Medulla oblongata (tissue), 1 donor: ENCODE data around the gene BCR.
A peak's percentile ranks its signal among the peaks of the same experiment; 100 is the strongest.

Experiments used
- DNase-seq: peaks from one replicate; pipeline ENCODE4 v3.0.0-alpha.2; 2015; ENCODE audit errors: extremely low spot score

Gene BCR

DNA sequence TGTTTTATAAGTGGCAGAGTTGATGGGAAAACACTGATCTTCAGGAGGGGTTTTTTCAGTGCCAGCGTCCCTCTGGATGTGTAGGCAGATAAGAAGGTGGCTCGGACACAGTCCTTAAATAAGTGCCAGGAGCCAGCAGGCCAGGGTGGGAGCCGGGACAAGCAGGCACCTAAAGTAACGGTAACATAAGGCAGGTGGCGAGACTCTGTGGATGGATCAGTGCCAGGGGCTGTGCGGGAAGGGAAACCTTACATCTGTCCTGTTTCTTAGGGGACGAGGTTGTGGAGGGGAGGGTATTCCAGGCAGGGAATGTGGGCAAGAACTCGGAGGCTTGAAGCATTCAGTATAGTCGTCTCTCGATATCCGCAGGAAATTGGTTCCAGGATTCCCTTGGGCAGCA, 15.9 kb downstream of the BCR start:
- DNase-seq = no peak

DNA sequence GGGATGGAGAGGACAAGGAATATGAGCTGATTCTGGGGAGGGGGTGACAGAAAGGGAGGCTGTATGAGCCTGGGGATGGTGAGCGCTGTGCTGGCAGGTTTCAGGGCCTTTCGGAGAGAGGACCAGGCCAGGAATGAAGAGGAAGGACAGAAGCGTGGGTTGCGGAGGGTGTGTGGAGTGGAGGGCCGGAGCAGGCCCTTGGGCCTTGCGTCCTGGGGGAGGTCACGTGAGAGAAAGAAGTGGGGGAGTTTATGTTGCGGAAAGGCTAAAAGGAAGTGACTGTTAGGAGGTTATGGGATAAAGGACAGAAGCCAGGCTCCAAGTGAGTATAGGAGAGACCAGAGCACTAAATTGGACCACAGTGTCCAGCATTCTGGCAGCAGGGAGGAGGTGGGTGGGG, 17.5 kb downstream of the BCR start:
- DNase-seq = no peak

DNA sequence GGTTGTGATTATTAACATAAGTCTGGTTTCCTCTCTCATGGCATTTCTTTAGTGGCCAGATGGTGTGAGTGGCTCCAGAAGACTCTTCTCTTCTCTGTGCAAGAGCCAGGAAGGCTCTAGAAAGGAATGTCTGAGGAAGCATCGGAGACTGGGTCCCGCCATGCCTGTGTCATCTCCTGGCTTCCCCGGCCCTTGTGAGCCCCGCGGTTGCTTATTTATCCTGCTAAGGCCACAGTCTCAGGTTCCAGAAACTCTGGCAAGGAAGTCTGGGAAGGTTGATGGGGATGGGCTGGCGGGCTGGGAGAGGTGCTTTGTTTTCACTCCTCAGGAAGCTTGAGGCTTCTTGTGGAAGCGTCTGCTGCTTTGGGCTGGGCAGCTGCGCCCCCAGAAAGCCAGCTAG, 18.9 kb downstream of the BCR start:
- no peak for DNase-seq

DNA sequence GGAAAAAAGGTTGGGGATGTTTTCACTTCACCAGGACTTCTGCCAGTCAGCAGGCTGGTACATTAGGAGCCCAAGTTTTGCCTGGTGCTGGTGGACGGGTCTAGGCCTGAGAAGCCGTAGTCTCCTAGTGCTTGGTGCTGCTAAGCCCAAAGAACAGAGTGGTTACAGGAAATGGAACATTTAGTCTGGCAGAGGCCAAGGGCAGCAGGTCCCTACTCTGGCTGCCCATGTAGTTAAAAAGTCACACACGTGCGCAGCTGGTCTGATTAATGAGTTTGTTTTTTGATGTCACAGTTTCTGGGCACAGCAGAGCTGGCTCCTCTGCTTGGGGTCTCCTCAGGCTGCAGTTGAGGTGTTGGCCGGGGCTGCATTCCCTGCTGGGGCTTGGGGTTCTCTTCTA, 20.6 kb downstream of the BCR start:
- no peak for DNase-seq

DNA sequence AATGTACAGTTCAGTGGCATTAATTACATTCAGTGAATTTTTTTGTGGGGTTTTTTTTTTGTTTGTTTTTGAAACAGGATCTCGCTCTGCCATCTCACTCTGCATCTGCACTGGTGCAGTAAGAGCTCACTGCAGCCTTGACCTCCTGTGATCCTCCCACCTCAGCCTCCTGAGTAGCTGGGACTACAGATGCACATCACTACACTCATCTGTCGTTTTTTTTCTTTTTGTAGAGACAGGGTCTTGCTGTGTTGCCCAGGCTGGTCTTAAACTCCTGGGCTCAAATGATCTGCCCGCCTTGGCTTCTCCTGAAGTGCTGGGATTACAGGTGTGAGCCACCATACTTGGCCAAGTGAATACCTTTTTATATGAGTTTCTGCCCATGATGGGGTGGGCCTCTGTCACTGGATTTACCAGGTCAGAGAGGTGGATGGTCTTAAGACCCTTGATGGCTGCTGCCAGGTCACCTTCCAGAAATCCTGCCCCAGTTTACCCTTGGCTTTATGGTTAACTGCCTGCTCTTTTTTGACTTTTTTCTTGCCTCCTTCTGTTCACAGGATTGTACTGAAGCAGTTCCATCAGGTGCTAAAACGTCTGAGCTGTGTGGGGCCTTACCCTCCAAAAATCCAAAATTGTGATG, 22.6 kb downstream of the BCR start:
- DNase-seq = no peak

DNA sequence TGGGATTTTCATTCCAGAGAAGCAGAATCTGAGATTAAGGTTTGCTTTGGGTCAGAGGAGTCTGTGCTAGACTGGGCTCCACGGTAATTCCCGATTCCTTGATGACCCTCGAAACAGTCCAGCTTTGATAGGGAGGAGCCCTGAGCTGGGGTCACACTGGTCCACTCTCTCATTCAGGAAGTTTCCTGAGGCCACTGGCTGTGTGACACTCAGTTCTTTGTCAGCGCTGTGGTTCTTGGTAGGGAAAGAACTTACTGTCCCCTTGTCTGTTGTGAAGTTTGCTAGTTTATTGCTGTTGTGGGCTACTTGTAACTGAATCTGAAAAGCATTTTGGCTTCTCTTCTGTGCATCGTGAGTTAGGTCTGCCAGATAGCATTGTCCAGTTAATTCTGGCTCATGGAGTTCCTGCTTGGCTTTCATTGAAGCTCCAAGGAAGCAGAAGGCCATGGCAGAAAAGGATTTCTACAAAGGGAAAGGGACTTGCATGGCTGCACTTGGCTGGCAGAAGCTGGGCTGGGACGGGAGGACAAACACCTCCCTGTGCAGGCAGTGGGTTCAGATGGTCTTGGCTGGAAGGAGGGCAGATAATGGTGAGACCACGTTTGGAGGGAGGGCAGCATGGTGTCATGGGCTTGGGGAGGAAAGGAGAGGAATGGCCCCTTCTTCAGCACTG, 23.3 kb downstream of the BCR start:
- DNase-seq = peak; percentile 77

DNA sequence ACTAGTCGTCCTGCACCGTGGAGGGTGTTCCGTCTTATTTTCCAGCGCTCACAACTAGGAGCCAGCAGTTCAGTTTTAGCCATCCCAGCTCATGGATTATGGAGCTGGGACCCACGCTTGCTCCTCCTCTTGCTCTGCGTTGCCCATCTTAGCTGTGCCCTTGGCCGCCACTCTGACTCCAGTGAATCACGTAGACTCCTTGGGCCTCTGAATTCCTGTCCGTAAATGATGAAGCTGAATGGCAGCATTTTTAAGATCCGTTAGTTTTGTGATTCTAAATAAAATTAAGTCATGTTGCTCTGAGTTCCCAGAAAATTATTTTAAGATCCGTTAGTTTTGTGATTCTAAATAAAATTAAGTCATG, 23.8 kb downstream of the BCR start:
- DNase-seq = no peak

DNA sequence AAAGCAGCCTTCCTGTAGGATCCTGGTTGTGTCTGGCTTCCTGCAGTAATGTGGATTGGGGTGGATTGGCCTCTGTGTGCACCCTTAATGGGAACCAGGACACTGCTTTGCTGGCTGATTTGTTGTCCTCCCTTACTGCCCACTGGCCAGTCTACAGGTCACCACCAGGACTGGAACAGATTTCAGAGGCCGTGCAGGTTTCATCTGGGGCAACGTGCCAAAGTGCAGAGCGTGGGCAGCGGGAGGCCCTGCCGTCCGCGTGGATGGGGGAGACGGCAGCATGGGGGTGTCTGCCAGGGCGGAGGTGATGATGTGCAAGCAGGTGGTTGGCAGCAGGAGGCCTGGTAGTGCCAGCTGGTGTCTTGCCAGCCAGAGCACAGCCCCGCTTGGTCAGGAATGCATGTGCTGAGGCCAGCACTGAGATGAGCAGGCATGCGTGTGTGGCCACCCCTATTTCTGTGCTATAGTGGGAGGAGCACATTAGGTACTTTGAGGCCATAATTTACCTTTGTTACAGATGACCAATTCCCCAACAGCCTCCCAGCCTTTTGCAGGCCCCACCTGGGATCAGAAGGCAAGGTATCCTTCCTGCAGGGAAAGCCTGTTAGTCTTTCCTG, 24.3 kb downstream of the BCR start:
- DNase-seq = no peak

DNA sequence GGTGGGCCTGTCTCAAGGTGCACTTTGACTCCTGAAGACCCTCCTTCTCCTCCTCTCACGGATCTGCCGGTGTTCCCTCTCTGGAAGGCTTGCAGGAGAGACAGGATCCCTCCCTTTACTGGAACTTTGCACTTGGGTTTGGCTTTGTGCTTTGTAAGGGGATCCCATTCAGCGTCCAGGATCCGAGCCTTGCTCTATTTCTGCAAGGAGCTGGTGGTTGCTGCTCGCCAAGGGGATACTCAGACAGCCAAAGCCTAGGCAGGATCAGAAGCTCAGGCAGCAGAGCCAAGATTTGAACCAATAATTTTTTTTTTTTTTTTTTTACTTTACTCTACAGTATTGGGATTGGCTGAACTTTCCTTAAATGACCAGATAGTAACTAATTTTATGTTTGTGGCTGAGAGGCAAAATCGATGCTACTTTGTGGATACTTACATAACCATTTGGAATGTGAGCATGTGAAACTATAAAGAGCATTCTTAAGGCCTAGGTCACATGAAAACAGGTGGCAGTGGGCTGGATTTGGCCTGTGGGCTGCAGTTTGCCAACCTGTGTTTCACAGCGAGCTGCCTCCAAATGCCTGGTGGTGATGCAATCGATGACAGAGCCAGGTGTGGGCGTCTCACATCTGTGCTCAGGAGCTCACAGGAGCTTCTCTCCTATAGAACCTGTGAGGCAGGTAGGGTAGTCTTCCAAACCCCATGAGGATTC, 25.2 kb downstream of the BCR start:
- DNase-seq = peak; percentile 58

DNA sequence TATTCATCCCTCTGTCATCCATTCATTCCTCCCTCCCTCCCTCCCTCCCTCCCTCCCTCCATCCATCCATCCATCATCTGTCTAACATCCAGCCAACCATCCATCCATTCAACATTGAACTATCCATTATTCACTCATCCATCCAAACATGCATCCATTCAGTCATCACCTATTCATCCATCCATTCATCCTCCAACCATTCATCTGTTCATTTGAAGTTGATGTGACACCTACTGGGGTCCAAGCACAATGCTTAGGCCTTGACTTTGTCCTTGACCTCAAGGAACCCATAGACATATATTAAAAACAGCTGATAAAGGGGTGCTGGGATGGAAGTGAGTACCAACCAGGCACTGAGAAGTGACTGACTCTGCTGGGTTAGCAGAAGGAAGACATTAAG, 26.6 kb downstream of the BCR start:
- no peak for DNase-seq

DNA sequence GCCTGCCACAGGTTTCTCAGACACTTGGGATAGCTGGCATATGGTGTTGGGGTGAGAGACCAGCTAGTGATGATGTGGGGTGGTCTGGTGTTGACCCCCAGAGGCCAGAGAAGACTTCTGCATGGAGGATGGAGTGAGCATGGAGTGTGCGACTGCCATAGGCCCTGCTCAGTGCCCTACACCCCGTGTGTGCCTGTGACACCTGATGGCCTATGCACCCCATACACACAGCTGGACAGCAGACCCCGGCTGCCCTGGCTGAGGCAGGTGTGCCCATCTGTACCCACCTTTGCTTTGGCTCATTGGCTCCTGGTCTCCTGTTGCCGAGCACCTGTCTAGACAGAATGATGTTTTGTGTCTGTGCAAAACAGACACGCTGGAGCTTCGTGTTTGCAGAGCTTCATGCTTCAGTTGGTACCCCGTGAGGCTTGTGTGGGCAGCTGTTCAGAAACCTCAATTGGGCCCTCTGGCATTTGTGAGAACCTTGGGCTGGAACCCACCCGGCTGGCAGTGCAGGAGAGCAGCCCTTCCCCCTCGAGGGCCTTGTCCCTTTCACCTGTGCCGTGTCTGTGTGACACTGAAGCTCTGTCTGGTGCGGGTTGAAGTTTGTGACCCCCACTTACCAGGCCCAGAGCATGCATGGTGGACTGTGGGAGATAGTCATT, 27.6 kb downstream of the BCR start:
- no peak for DNase-seq

DNA sequence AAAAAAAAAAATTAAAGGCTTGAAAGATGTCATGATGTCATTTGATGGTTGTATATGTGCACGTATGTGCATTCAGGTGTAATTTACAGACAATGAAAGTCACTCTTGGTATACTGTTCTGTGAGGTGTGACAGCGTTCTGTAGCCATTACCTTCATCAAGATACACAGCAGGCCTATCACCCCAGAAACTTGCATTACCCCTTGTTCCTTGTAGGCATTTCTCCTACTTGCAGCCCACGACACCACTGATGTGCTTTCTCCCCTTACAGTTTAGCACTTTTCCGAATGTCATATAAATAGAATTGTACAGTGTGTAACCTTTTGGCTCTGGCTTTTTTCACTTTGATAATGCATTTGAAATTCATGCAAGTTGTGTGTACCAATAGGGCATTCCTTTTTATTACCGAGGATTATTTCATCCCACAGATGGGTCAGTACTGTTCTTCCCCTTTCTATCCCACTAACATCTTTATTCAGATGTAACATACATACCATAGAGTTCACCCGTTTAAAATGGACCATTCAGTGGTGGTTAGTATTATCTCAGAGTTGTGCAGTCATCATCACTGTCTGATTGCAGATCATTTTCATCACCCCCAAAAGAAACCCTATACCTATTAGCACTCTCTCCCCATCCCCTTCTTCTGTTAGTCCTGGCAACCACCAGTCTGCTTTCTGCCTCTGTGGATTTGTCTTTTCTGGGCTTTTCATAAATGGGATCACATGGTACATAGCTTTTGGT, 30.3 kb downstream of the BCR start:
- no peak for DNase-seq

DNA sequence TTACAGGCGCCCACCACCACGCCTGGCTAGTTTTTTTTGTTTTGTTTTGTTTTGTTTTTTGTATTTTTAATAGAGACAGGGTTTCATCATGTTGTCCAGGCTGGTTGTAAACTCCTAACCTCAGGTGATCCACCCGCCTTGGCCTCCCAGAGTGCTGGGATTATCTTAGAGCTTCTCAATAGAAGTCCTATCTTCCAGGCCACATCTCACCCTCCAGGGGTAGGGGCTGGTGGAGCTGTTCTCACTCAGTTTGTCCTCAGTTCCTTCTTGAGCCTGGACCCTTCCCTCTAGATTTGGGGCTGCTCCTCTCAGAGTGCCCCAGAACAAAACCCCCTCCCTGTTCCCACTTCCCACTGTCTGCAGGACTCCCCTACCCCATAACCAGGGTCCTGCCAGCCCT, 31.3 kb downstream of the BCR start:
- no peak for DNase-seq

DNA sequence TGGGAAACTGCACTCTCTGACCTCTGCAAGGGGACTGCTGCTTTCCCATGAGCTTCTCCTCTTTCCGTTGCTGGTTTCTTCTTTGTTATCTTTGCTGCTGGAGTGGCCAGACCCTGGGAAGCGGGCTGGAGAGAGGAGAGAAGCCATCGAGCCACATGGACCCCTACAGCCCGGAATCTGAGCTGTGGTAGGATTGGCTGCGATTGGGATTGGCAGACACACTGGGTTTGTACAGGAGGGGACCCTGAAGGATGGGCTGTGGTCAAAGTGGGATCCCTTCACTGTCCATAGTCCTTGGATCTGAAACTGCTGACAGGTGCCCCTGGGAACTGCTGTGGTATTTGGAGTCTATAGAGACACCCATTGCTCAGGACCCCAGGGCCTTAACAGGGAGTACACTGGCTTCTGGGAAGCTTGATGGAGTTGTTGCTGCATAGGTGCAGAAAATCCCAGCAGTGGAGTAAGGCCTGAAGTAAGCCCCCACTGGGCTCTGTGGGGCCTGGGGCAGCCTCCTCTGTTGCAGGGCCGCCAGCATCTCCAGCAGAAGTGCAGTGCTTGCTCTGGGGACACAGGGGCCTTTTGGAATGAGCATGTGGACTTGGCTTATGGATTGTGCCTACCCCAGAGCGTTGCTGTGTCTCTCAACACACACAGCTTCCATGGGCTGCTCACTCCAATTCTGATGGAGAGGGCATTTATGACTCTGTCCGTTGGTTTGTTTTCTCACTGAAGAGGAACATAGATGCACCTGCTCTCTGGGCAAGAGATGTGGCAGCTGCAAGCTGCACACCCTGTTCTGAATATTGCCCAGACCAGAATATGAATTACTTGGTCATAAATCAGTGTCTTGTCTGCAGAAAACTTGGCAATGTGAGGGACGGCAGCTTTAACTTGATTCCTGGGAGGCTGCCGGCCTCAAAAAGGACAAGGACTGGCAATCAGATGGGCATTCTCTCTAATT, 32.0 kb downstream of the BCR start:
- peak; percentile 33 for DNase-seq

DNA sequence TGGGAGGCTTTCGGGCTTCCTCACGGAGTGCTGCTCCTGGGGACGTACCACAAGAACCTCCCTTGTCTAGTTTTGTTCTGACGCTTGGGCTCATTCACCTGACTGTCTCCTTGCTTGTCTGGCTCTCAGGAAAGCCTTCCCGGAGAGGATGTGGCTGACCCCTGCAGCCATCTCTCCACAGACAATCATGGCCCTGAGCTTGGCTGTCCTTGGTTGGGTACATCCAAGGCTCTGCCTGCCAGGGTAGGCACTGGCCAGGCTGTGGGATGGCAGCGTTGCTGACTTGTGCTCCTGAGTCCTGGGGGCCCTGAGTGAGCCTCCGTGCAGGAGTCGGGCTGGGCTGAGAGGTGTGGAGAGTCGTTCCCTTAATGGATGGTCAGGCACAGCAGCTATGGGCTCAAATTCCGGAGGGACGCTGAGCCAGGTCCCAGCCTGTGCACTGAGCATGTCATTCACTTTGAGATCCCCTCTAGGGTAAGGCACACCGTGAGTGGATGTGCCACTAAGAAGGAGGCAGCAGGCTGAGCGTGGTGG, 32.8 kb downstream of the BCR start:
- no peak for DNase-seq

DNA sequence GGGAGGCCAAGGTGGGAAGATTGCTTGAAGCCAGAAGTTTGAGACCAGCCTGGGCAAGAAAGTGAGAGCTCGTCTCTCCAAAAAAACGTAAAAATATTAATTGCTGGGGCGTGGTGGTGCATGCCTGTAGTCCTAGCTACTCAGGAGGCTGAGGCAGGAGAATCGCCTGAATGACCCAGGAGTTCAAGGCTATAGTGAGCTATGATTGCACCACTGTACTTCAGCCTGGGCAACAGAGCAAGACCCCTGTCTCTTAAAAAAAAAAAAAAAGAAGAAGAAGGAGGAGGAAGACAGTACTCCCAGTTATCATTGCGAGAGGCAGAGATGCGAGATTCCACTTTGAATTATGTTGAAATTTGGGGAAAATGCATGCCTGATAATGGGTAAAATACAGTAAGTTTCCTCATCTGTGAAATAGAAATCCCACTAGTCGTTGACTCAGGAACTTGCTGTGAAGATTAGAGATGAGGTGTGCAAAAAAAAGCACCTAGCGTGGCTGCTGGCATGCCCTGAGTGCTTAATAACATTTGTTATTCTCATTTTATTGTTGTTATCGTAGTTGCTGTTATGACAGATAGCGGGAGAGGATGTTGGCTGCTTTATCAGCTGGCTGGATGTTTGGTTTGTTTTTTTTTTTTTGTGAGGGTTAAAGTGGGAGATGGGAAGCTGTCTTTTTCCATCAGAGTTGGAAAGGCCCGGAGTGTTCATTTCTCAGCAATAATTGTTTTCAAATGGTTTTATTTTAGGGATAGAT, 33.4 kb downstream of the BCR start:
- DNase-seq = no peak

DNA sequence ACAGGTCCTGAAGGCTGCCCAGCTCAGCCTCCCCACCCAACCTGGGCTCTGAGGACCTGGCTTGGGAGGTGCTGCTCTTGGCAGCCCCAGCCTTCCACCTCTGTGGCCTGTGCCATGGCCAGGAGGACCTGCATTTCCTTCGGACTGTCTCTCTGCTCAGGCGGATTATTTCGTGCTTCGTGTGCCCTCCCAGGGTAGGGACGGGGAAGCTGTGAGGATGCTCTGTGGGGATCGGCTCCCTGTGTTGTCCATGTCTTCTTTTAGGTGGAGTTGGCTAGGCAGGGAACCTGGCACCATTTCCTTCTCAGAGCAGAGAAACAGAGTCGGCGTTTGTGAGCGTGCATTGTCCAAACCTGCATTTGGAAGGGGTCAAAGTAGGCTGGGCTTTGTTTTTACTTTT, 34.1 kb downstream of the BCR start:
- no peak for DNase-seq

DNA sequence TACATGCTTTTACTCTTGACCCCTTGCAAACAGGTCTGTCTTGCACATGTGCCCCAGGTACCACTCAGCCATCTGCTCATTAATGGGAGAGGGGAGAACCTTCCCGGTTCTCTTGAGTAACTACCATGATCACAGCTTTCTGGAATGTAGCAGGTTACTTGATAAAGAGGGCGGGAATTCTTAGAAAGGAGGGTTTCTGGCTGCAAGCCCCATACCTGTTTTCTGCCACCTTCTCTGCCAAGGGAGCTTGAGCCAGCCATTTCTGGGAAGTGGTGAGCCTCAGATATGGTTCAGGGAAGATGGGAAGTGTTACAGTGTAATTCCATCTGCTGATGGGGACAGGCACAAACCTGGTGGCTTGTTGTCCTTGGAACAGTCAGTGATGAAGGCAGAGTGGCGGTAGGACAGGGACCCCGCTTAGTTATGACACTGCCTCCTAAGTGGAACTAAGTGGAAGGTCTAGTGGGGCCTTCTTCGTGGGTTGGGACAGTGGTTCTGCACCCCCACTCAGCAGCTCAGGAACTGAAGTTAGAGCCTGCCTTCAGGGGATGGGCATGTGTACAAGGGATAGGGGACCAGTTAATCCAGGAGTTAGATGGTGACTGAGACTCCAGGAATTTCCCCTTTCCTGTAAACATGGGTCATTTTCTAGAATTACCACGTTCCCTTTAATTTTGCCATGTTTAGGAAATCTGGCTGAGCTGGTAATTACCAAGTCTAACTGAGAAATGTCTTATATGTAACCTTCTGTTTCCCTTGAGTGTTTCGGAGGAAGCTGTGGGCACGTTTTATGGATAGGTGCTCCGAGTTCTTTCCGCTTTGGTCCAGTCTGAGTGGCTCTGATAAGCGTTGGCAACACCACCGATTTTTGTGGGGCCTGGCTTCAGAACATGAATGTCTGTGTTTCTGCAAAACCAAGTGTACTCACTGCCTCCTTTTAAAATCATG, 35.3 kb downstream of the BCR start:
- DNase-seq = no peak
